Measurements from ENCODE around the gene RCAN1.
A peak's percentile ranks its signal among the peaks of the same experiment; 100 is the strongest.

Gene RCAN1

DNA sequence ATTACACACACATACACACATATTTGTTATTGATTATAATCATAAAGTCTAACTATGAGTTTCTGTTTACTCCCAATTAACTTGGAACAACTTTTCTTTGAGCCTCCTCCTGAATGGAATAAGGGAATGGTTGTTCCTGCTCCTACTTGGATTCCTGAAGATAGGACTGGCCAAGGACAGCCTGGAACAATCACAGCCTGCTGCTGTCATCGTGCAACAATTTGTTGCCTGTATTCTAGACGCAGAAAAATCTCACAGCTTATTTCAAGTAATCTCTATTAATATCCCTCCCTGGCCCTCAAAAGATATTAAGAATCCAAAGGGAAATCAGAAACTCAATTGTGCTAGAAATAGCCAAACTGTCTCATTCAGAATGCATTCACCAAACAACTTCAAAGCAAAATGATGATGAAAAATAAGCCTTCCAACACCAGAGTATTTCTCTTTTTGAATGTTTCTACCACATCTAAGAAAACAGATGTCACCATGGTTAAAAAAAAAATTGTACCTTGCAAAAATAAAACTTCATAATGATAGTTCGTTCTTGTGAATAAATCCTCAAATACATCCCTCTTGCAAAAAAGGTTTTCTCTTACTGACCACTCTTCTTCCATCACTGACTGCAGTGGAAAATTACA lies 30.9 kb downstream of the RCAN1 start:
- Histone ChIP-seq H3K27ac (ENCODE audit: low read depth, low read length) (no peak overlapping the region), H3K4me3 (ENCODE audit: low read length) (no peak overlapping the region), H3F3A (ENCODE audit: control insufficient read depth, insufficient read depth) (no peaks in the 10 kb centered on the region), H3K9me2 (replicated peaks; ENCODE audit: control insufficient read depth, low read length) (no peaks in the 10 kb centered on the region), H3K9me3 (ENCODE audit: control insufficient read depth, insufficient read depth, low read length) (no peaks in the 10 kb centered on the region), H3K4me2 (ENCODE audit: low read length) (no peak overlapping the region), H4K20me1 (ENCODE audit: control insufficient read depth, insufficient read depth, low read depth, low read length) (no peaks in the 10 kb centered on the region), H3K4me1 (ENCODE audit: control insufficient read depth, low read length) (no peaks in the 10 kb centered on the region), H3K79me2 (ENCODE audit: control insufficient read depth, low read length) (no peaks in the 10 kb centered on the region), H3K27me3 (ENCODE audit: control insufficient read depth, low read length) (peaks cover 4% of the 10 kb centered on the region), H3K36me3 (ENCODE audit: control insufficient read depth, low read length) (no peaks in the 10 kb centered on the region)
- TF ChIP-seq EZH2phosphoT487 (IDR thresholded peaks at IDR 0.05; ENCODE audit: borderline replicate concordance, low read length): no peak
- TF ChIP-seq, protein P1, sequence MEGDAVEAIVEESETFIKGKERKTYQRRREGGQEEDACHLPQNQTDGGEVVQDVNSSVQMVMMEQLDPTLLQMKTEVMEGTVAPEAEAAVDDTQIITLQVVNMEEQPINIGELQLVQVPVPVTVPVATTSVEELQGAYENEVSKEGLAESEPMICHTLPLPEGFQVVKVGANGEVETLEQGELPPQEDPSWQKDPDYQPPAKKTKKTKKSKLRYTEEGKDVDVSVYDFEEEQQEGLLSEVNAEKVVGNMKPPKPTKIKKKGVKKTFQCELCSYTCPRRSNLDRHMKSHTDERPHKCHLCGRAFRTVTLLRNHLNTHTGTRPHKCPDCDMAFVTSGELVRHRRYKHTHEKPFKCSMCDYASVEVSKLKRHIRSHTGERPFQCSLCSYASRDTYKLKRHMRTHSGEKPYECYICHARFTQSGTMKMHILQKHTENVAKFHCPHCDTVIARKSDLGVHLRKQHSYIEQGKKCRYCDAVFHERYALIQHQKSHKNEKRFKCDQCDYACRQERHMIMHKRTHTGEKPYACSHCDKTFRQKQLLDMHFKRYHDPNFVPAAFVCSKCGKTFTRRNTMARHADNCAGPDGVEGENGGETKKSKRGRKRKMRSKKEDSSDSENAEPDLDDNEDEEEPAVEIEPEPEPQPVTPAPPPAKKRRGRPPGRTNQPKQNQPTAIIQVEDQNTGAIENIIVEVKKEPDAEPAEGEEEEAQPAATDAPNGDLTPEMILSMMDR (IDR thresholded peaks at IDR 0.05; ENCODE audit: low read depth, low read length, poor library complexity, severe bottlenecking): no peak

DNA sequence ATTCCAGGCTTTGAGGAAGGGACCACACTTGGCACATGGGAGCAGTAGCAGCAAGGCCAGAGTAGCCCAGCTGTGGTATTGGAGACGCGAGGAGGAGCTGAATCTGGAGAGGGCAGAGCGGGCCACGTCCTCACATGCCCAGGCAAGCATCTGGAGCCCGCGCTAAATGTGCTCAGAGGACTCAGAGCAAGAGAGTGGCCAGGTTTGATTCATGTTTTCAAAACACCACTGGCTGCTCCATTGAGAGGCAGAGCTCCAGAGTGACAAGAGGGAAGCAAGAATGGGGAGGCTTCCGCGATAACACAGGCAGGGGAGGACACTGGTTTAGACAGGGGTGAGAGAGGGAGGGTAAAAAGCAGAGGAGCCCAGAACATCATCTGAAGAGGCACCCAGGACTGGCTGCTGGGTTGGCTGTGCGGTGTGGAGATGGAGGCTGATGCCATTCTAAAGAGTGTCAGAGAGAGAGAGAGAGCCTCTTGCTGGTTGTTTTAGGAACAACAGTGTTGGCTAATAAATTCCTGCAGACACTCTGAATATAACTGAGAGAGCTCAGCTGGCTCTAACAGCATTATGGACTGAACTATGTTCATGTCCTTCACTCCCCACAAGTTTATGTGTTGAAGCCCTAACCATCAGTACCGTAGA lies 32.3 kb downstream of the RCAN1 start:
- Histone ChIP-seq H3K27ac (ENCODE audit: low read depth, low read length) (no peak overlapping the region), H3K9me2 (replicated peaks; ENCODE audit: control insufficient read depth, low read length) (no peaks in the 10 kb centered on the region), H3K79me2 (ENCODE audit: control insufficient read depth, low read length) (no peaks in the 10 kb centered on the region), H3K4me2 (ENCODE audit: low read length) (no peak overlapping the region), H4K20me1 (ENCODE audit: control insufficient read depth, insufficient read depth, low read depth, low read length) (no peaks in the 10 kb centered on the region), H3F3A (ENCODE audit: control insufficient read depth, insufficient read depth) (no peaks in the 10 kb centered on the region), H3K9me3 (ENCODE audit: control insufficient read depth, insufficient read depth, low read length) (no peaks in the 10 kb centered on the region), H3K36me3 (ENCODE audit: control insufficient read depth, low read length) (no peaks in the 10 kb centered on the region), H3K4me1 (ENCODE audit: control insufficient read depth, low read length) (no peaks in the 10 kb centered on the region), H3K27me3 (ENCODE audit: control insufficient read depth, low read length) (peaks cover 4% of the 10 kb centered on the region), H3K4me3 (ENCODE audit: low read length) (no peak overlapping the region)
- no peak for TF ChIP-seq EZH2phosphoT487 (IDR thresholded peaks at IDR 0.05; ENCODE audit: borderline replicate concordance, low read length)
- TF ChIP-seq, protein P1 (IDR thresholded peaks at IDR 0.05; ENCODE audit: low read depth, low read length, poor library complexity, severe bottlenecking): peak; percentile 37

DNA sequence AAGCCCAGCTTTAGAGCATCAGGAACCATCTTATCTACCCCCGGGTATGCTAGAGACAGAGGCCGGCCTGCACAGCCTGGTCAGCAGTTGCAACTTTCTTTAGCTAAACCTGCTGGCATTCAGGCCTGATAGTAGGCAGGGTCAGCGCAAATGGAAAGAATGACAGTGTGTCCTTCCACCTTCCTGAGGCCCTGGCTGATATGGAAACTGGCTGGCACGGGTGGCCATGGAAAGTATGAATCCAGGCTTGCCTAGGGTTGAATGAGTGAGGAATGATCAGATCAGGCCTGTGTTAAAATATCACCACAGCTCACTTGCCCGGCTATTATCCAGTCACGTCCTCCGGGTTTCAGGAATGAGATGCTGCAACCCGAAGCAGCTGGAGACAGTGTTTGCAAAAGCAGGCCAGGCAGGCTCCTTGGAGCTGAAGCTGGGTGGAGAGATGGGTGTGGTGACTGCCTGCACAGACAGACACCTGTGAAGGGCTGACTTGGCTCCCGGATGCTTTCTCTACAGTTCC lies 34.7 kb downstream of the RCAN1 start:
- TF ChIP-seq EZH2phosphoT487 (IDR thresholded peaks at IDR 0.05; ENCODE audit: borderline replicate concordance, low read length): no peak
- TF ChIP-seq, protein P1 (IDR thresholded peaks at IDR 0.05; ENCODE audit: low read depth, low read length, poor library complexity, severe bottlenecking): no peak
- Histone ChIP-seq H4K20me1 (ENCODE audit: control insufficient read depth, insufficient read depth, low read depth, low read length) (no peaks in the 10 kb centered on the region), H3K9me3 (ENCODE audit: control insufficient read depth, insufficient read depth, low read length) (no peaks in the 10 kb centered on the region), H3K27me3 (ENCODE audit: control insufficient read depth, low read length) (peaks cover 4% of the 10 kb centered on the region), H3K4me3 (ENCODE audit: low read length) (no peak overlapping the region), H3F3A (ENCODE audit: control insufficient read depth, insufficient read depth) (no peaks in the 10 kb centered on the region), H3K4me1 (ENCODE audit: control insufficient read depth, low read length) (no peaks in the 10 kb centered on the region), H3K27ac (ENCODE audit: low read depth, low read length) (no peak overlapping the region), H3K36me3 (ENCODE audit: control insufficient read depth, low read length) (no peaks in the 10 kb centered on the region), H3K9me2 (replicated peaks; ENCODE audit: control insufficient read depth, low read length) (no peaks in the 10 kb centered on the region), H3K4me2 (ENCODE audit: low read length) (no peak overlapping the region), H3K79me2 (ENCODE audit: control insufficient read depth, low read length) (no peaks in the 10 kb centered on the region)
